ENCODE results near the gene NPPC. TPM values are rescaled to one million over a fixed set of nuclear protein-coding genes. Genes with fewer than 3 reads are reported as not detected.

NPPC gene
- total and polyA plus RNA-seq, 2 of the 8 experiments (the other 6 are each of a cell fraction or from before 2014, with no cell fraction given) = 1.3 to 4.7 TPM

DNA sequence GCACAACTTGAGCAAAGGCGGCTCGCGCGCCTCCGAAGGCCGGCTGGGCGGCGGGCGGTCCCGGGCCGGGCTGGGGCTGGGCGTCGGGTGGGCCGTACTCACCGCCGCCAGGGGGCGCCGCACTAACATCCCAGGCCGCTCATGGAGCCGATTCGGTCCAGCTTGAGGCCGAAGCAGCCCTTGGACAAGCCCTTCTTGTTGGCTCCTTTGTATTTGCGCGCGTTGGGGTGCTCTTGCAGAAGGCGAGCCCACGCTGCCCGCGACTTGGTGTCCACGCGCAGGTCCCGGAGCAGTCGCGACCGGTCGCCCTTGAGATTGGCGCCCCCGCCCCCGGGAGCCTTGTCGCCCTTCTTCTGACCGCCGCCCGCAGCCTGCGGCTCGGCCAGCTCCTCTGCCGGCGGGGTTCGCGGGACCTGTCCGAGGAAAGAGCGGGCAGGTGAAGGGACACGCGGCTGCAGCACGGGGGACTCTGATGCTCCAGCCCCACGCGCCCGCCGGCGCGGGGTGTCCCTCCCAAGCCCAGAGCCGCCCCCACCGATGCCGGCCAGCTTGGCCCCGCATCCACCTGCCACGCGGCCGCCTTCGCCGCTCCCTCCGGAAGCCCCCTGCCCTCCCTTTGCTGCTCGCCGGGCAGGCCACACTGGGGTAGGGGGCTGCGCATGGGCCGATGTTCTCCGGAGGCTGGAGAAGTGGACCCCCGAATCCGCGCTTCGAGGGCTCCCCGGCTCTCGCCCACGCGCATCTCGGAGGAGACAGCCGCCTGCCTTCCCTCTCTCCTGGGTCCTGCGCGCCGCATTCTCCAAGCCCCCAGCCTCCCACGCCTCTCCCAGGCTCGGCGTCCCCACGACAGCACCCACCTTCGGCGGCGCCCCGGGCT, 655 bp downstream of the NPPC start:
- H2BK120ac ChIP-seq (replicated peaks; ENCODE audit: low read depth, low read length) = no peak overlapping the region
- peaks cover 3 to 20% (median 14%) of the 10 kb centered on the region in 4 experiments for H3K4me1 ChIP-seq (replicated peaks in 1 of 4; ENCODE audit: control insufficient read depth in 3 of 4, insufficient read depth in 4 of 4, low read length in 3 of 4)
- H3K9me3 ChIP-seq (ENCODE audit: insufficient read depth in 2 of 2, low read depth in 1 of 2, low read length in 1 of 2) = no peaks in the 10 kb centered on the region
- DNase-seq (ENCODE audit: low read depth in 1 of 2, low spot score in 2 of 2) (peak; percentile 59 to 93), FAIRE-seq (no peak)
- peak overlapping the region; percentile 79; the same call in 1 of the 2 replicates for H4K8ac ChIP-seq (ENCODE audit: extremely low read depth, insufficient read depth, low read length)
- ChIA-PET POLR2A (ENCODE audit: partially characterized antibody) (interaction anchor here (0.8 to 2.5 kb wide), 6 partner anchors 9 to 444 kb away, joined by 3 to 10 read pairs (median 4); partner anchors contain the start of gene DIS3L2), CTCF (ENCODE audit: partially characterized antibody) (interaction anchor here (0.6 to 17.2 kb wide), 54 partner anchors 8 to 513 kb away, joined by 3 to 220 read pairs (median 3); no protein-coding TSS in a partner anchor)
- H3K23ac ChIP-seq (ENCODE audit: insufficient read length) = no peak overlapping the region
- H4K5ac ChIP-seq (ENCODE audit: insufficient read length, low read depth, low read length) = no peak overlapping the region
- WGBS, 2 experiments (ENCODE audit: extremely low coverage in 1 of 2, insufficient coverage in 1 of 2, insufficient read length in 1 of 2, insufficient replicate concordance in 2 of 2, low coverage in 1 of 2, low lambda C conversion rate in 2 of 2, missing lambda C conversion rate in 1 of 2) = 2% methylated on average over 96 of the region's 96 CpGs; no CpG with 5 or more reads in 1 of the 2 experiments
- H2AK5ac ChIP-seq (ENCODE audit: low read depth, low read length) = no peak overlapping the region
- no peak overlapping the region for H2BK12ac ChIP-seq (ENCODE audit: low read depth, low read length)
- H2BK5ac ChIP-seq (ENCODE audit: low read depth, low read length) = no peak overlapping the region; the same call in 1 of the 2 replicates
- no peaks in the 10 kb centered on the region for H3K36me3 ChIP-seq (ENCODE audit: control insufficient read depth in 2 of 4, insufficient read depth in 4 of 4, low read length in 3 of 4)
- no peaks in the 10 kb centered on the region for H3K79me1 ChIP-seq (ENCODE audit: low read depth, low read length)
- H2BK20ac ChIP-seq (ENCODE audit: low read length) = no peak overlapping the region
- H4K91ac ChIP-seq (replicated peaks; ENCODE audit: insufficient read length, low read length) = peak overlapping the region; percentile 87
- peak overlapping the region; percentile 57; the same call in 1 of the 2 replicates for H3K18ac ChIP-seq (ENCODE audit: extremely low read depth, low read length)
- H2AFZ ChIP-seq (ENCODE audit: low read length) = peak overlapping the region; percentile 90; the same call in 1 of the 2 replicates
- H3K56ac ChIP-seq (replicated peaks; ENCODE audit: insufficient read length, low read depth, low read length) = no peak overlapping the region
- H3K4ac ChIP-seq (replicated peaks; ENCODE audit: insufficient read length, low read depth, low read length) = no peak overlapping the region
- peaks cover 0 to 2% of the 10 kb centered on the region in 2 experiments for H4K20me1 ChIP-seq (replicated peaks in 1 of 2; ENCODE audit: control insufficient read depth in 1 of 2, insufficient read depth in 2 of 2, low read length in 2 of 2)
- peaks cover 24 to 55% (median 43%) of the 10 kb centered on the region in 4 experiments for H3K27me3 ChIP-seq (replicated peaks in 1 of 4; ENCODE audit: control insufficient read depth in 3 of 4, extremely low read depth in 1 of 4, insufficient read depth in 3 of 4, low read length in 3 of 4)
- H3K4me2 ChIP-seq (ENCODE audit: insufficient read depth in 1 of 2, low read depth in 2 of 2, low read length in 2 of 2) = peak overlapping the region; percentile 80 to 100
- peaks cover 20% of the 10 kb centered on the region for H3K23me2 ChIP-seq (ENCODE audit: low read depth, low read length)
- no peak overlapping the region; a peak in 3 of 7 replicates for H3K9ac ChIP-seq (replicated peaks in 1 of 4; ENCODE audit: extremely low read depth in 1 of 4, low read depth in 3 of 4, low read length in 3 of 4)
- H3K4me3 ChIP-seq (ENCODE audit: extremely low read depth in 1 of 4, insufficient read depth in 2 of 4, low read depth in 3 of 4, low read length in 4 of 4) = peak overlapping the region; percentile 52 to 75 (median 66)
- no peak overlapping the region for H3K14ac ChIP-seq (ENCODE audit: insufficient read length)
- H3K27ac ChIP-seq (ENCODE audit: low read depth, low read length) = no peak overlapping the region
- no peak overlapping the region for H2BK15ac ChIP-seq (ENCODE audit: low read length)
- no peaks in the 10 kb centered on the region for H3K79me2 ChIP-seq (ENCODE audit: control insufficient read depth in 1 of 2, insufficient read depth in 2 of 2, low read length in 2 of 2)
- TF ChIP-seq KDM1A (IDR thresholded peaks at IDR 0.05; ENCODE audit: borderline replicate concordance, low read length) (no peak), KDM4A (IDR thresholded peaks at IDR 0.05; ENCODE audit: low read depth, low read length, severe bottlenecking) (peak; percentile 97), SRF (IDR thresholded peaks at IDR 0.05; ENCODE audit: low read depth, low read length) (no peak), RXRA (IDR thresholded peaks at IDR 0.05; ENCODE audit: insufficient read depth, low read depth, low read length) (no peak), GABPA (IDR thresholded peaks at IDR 0.05; ENCODE audit: borderline replicate concordance, insufficient read depth, low read length) (0 out of 2 replicates have a peak, but pooled peaks have one; percentile 33), SP2 (IDR thresholded peaks at IDR 0.05; ENCODE audit: low read length) (no peak), ASH2L (IDR thresholded peaks at IDR 0.05; ENCODE audit: low read length) (no peak), RNF2 (IDR thresholded peaks at IDR 0.05; ENCODE audit: borderline replicate concordance, low read depth, low read length, missing control alignments, poor library complexity, severe bottlenecking) (peak; percentile 17), CBX8 (IDR thresholded peaks at IDR 0.05; ENCODE audit: borderline replicate concordance, low read depth, low read length) (no peak)
- TF ChIP-seq, protein P1, sequence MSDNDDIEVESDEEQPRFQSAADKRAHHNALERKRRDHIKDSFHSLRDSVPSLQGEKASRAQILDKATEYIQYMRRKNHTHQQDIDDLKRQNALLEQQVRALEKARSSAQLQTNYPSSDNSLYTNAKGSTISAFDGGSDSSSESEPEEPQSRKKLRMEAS (IDR thresholded peaks at IDR 0.05) = peak; percentile 46; the same call in 1 of the 2 replicates

Data from H1 (cell line).